Body of pancreas (tissue), 4 donors: ENCODE data around the gene FBN2. TPM values are rescaled to one million over a fixed set of nuclear protein-coding genes. Genes with fewer than 3 reads are reported as not detected.
A peak's percentile ranks its signal among the peaks of the same experiment; 100 is the strongest.

Source experiments
- ATAC-seq: fragments of 150-250 bp; one replicate; pipeline ENCODE4 v1.9.1; 2016
- DNase-seq, 4 donors: peaks; one replicate each; pipeline ENCODE4 v3.0.0-alpha.2; 2019
- H3K27ac ChIP-seq, 4 donors: fragments of 200-600 bp; sonication (generic); 1 replicate in 3 of 4; 2 replicates in 1 of 4; pipeline versions ENCODE4 v1.5.1 to v1.6.1; 2016 to 2019; ENCODE audit warnings: mild to moderate bottlenecking in 1 of 4, mixed read lengths in 1 of 4, moderate library complexity in 1 of 4
- H3K27me3 ChIP-seq, 2 donors: fragments of 200-600 bp; sonication (generic); one replicate each; pipeline ENCODE4 v1.6.0; 2016; ENCODE audit warnings: mild to moderate bottlenecking in 1 of 2
- H3K36me3 ChIP-seq, 2 donors: fragments of 200-600 bp; sonication (generic); replicated peaks in 1 of 2; 2 replicates each; pipeline ENCODE4 v1.5.1; 2016; ENCODE audit warnings: low read depth in 2 of 2; ENCODE audit not compliant: insufficient read depth in 1 of 2
- H3K4me1 ChIP-seq: fragments of 200-600 bp; sonication (generic); one replicate; pipeline ENCODE4 v1.6.0; 2016
- H3K4me3 ChIP-seq, 2 donors: fragments of 200-600 bp; sonication (generic); 1 replicate in 1 of 2; 2 replicates in 1 of 2; pipeline ENCODE4 v1.5.1; 2016 to 2019
- H3K9me3 ChIP-seq, 3 donors: fragments of 200-600 bp; sonication (generic); 1 replicate in 2 of 3; 2 replicates in 1 of 3; pipeline ENCODE4 v1.5.1; 2016
- CTCF ChIP-seq, 7 experiments: fragments of 450-650 bp in 4 of 7; fragments of 200-600 bp in 3 of 7; sonication (generic) in 3 of 7; IDR thresholded peaks; one replicate each; pipeline ENCODE4 v1.5.1; 2016 to 2019; ENCODE audit warnings: antibody characterized with exemption in 7 of 7
- POLR2A ChIP-seq, 3 donors: fragments of 450-650 bp; IDR thresholded peaks; one replicate each; pipeline ENCODE4 v1.6.1; 2016; ENCODE audit warnings: antibody characterized with exemption in 3 of 3, mild to moderate bottlenecking in 2 of 3
- WGBS, 2 donors: methylation state at CpG; one replicate each; pipeline ENCODE4 v1.1.5; 2017; 5-methylcytosine and 5-hydroxymethylcytosine counted together
- intact Hi-C: fragments of 100-400 bp; cut with DNase I; formaldehyde crosslinking; loops from one replicate; pipeline ENCODE4 v1.15.1; 2023
- total RNA-seq, 2 donors: library from RNA; depleted of rRNA; stranded (reverse); fragments of >200 nt; gene quantifications; one replicate each; pipeline ENCODE4 v1.1.0, GENCODE V29; 2016

Gene FBN2
- total RNA-seq, 2 donors from 2014 or later, result 0.26 TPM; not detected in 1

- Histone ChIP-seq H3K9me3 (no peaks in the 10 kb centered on the region), H3K27ac (no peak overlapping the region), H3K4me1 (no peaks in the 10 kb centered on the region), H3K36me3 (no peaks in the 10 kb centered on the region), H3K27me3 (no peaks in the 10 kb centered on the region), H3K4me3 (no peak overlapping the region)
- no peak for ATAC-seq
- intact Hi-C loops, result no loop called here
- TF ChIP-seq POLR2A (IDR thresholded peaks at IDR 0.05), result no peak
- no peak for TF ChIP-seq CTCF (IDR thresholded peaks at IDR 0.05)
- no peak for DNase-seq
- WGBS, 2 donors, result 83 to 91% methylated on average over 1 of the region's 1 CpG
Observed at GRCh38 chr5:128317481-128317880, 220.6 kb downstream of the FBN2 start.

- no peaks in the 10 kb centered on the region for H3K36me3 ChIP-seq
- intact Hi-C loops, result no loop called here
- DNase-seq (no peak), ATAC-seq (no peak)
- H3K27ac ChIP-seq, result no peak overlapping the region
- H3K4me3 ChIP-seq, result no peak overlapping the region
- H3K9me3 ChIP-seq, result no peaks in the 10 kb centered on the region
- no peak for TF ChIP-seq CTCF (IDR thresholded peaks at IDR 0.05)
- WGBS, 2 donors, result 52 to 55% methylated on average over 4 of the region's 4 CpGs
- H3K27me3 ChIP-seq, result no peaks in the 10 kb centered on the region
- H3K4me1 ChIP-seq, result no peaks in the 10 kb centered on the region
Observed at GRCh38 chr5:128315671-128316070, 222.4 kb downstream of the FBN2 start.

- Histone ChIP-seq H3K27ac (no peak overlapping the region), H3K4me1 (no peaks in the 10 kb centered on the region), H3K36me3 (no peaks in the 10 kb centered on the region), H3K9me3 (no peaks in the 10 kb centered on the region), H3K4me3 (no peak overlapping the region), H3K27me3 (no peaks in the 10 kb centered on the region)
- TF ChIP-seq POLR2A (IDR thresholded peaks at IDR 0.05), result no peak
- no peak for TF ChIP-seq CTCF (IDR thresholded peaks at IDR 0.05)
- WGBS, 2 donors, result 87 to 88% methylated on average over 5 of the region's 5 CpGs
- intact Hi-C loops, result no loop called here
- no peak for DNase-seq
- no peak for ATAC-seq
Observed at GRCh38 chr5:128305341-128305740, 232.7 kb downstream of the FBN2 start.

GRCh38 chr5:128304791-128305190, 233.3 kb downstream of the FBN2 start:
- 58 to 62% methylated on average over 2 of the region's 2 CpGs for WGBS, 2 donors
- no peak overlapping the region for H3K4me3 ChIP-seq
- no peaks in the 10 kb centered on the region for H3K9me3 ChIP-seq
- no peak for TF ChIP-seq CTCF (IDR thresholded peaks at IDR 0.05)
- DNase-seq, result no peak
- H3K36me3 ChIP-seq, result no peaks in the 10 kb centered on the region
- no peaks in the 10 kb centered on the region for H3K4me1 ChIP-seq
- intact Hi-C loops, result no loop called here
- H3K27ac ChIP-seq, result no peak overlapping the region
- ATAC-seq, result no peak
- no peaks in the 10 kb centered on the region for H3K27me3 ChIP-seq

- Histone ChIP-seq H3K4me3 (no peak overlapping the region), H3K4me1 (no peaks in the 10 kb centered on the region), H3K27ac (no peak overlapping the region), H3K27me3 (no peaks in the 10 kb centered on the region), H3K9me3 (no peaks in the 10 kb centered on the region), H3K36me3 (no peaks in the 10 kb centered on the region)
- intact Hi-C loops, result no loop called here
- ATAC-seq (no peak), DNase-seq (peak in 2 of 4 donors; percentile 7 to 9)
- TF ChIP-seq POLR2A (IDR thresholded peaks at IDR 0.05) (no peak), CTCF (IDR thresholded peaks at IDR 0.05) (no peak)
Observed at GRCh38 chr5:128304088-128304487, 234.0 kb downstream of the FBN2 start.
